Body of pancreas (tissue), 4 donors: ENCODE data around the gene ESCO1. TPM values are rescaled to one million over a fixed set of nuclear protein-coding genes. Genes with fewer than 3 reads are reported as not detected.

Experiments
- ATAC-seq: fragments of 150-250 bp; one replicate; pipeline ENCODE4 v1.9.1; 2016
- DNase-seq, 4 donors: peaks; one replicate each; pipeline ENCODE4 v3.0.0-alpha.2; 2019
- H3K27ac ChIP-seq, 4 donors: fragments of 200-600 bp; sonication (generic); 1 replicate in 3 of 4; 2 replicates in 1 of 4; pipeline versions ENCODE4 v1.5.1 to v1.6.1; 2016 to 2019; ENCODE audit warnings: mild to moderate bottlenecking in 1 of 4, mixed read lengths in 1 of 4, moderate library complexity in 1 of 4
- H3K27me3 ChIP-seq, 2 donors: fragments of 200-600 bp; sonication (generic); one replicate each; pipeline ENCODE4 v1.6.0; 2016; ENCODE audit warnings: mild to moderate bottlenecking in 1 of 2
- H3K36me3 ChIP-seq, 2 donors: fragments of 200-600 bp; sonication (generic); replicated peaks in 1 of 2; 2 replicates each; pipeline ENCODE4 v1.5.1; 2016; ENCODE audit warnings: low read depth in 2 of 2; ENCODE audit not compliant: insufficient read depth in 1 of 2
- H3K4me1 ChIP-seq: fragments of 200-600 bp; sonication (generic); one replicate; pipeline ENCODE4 v1.6.0; 2016
- H3K4me3 ChIP-seq, 2 donors: fragments of 200-600 bp; sonication (generic); 1 replicate in 1 of 2; 2 replicates in 1 of 2; pipeline ENCODE4 v1.5.1; 2016 to 2019
- H3K9me3 ChIP-seq, 3 donors: fragments of 200-600 bp; sonication (generic); 1 replicate in 2 of 3; 2 replicates in 1 of 3; pipeline ENCODE4 v1.5.1; 2016
- POLR2A ChIP-seq, 3 donors: fragments of 450-650 bp; IDR thresholded peaks; one replicate each; pipeline ENCODE4 v1.6.1; 2016; ENCODE audit warnings: antibody characterized with exemption in 3 of 3, mild to moderate bottlenecking in 2 of 3
- WGBS, 2 donors: methylation state at CpG; one replicate each; pipeline ENCODE4 v1.1.5; 2017; 5-methylcytosine and 5-hydroxymethylcytosine counted together
- intact Hi-C: fragments of 100-400 bp; cut with DNase I; formaldehyde crosslinking; loops from one replicate; pipeline ENCODE4 v1.15.1; 2023
- total RNA-seq, 2 donors: library from RNA; depleted of rRNA; stranded (reverse); fragments of >200 nt; gene quantifications; one replicate each; pipeline ENCODE4 v1.1.0, GENCODE V29; 2016
- TF ChIP-seq, protein P1 (sequence below), 7 experiments: fragments of 450-650 bp in 4 of 7; fragments of 200-600 bp in 3 of 7; sonication (generic) in 3 of 7; IDR thresholded peaks; one replicate each; pipeline ENCODE4 v1.5.1; 2016 to 2019; ENCODE audit warnings: antibody characterized with exemption in 7 of 7

Gene ESCO1
- total RNA-seq, 2 donors from 2014 or later, result 12.7 to 27.7 TPM

DNA sequence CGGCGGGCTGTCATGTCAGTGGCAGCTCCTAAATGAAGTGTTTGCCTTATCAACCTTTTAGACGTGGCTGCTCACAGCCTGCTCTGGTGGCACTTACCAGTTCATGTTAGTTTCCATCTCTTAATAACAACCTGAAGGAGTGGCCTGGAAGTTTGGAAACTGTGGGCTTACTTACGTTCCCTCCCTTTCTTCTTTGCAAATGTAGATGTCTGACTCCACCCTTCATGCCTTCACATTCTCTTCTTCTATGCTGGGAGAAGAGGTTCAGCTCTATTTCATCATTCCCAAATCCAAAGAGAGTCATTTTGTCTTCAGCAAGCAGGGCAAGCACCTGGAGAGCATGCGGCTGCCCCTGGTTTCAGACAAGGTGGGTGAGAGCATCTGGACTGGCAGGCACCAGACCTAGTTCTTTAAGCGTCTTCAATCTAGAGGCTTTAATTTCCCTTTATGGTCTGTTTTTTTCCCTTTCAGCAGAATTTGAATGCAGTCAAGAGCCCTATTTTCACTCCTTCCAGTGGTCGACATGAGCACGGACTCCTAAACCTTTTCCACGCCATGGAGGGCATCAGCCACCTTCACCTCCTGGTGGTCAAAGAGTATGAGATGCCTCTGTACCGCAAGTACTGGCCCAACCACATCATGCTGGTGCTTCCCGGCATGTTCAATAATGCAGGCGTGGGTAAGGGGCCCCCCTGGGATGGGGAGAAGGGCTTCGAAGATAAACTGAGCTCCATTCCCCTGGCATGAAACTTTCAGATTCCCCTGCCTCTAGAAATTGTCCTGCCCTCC is 92.4 kb downstream of the ESCO1 start:
- Histone ChIP-seq H3K27ac (no peak overlapping the region), H3K4me1 (no peaks in the 10 kb centered on the region), H3K9me3 (no peaks in the 10 kb centered on the region), H3K27me3 (no peaks in the 10 kb centered on the region), H3K36me3 (no peaks in the 10 kb centered on the region), H3K4me3 (no peak overlapping the region)
- TF ChIP-seq, protein P1, sequence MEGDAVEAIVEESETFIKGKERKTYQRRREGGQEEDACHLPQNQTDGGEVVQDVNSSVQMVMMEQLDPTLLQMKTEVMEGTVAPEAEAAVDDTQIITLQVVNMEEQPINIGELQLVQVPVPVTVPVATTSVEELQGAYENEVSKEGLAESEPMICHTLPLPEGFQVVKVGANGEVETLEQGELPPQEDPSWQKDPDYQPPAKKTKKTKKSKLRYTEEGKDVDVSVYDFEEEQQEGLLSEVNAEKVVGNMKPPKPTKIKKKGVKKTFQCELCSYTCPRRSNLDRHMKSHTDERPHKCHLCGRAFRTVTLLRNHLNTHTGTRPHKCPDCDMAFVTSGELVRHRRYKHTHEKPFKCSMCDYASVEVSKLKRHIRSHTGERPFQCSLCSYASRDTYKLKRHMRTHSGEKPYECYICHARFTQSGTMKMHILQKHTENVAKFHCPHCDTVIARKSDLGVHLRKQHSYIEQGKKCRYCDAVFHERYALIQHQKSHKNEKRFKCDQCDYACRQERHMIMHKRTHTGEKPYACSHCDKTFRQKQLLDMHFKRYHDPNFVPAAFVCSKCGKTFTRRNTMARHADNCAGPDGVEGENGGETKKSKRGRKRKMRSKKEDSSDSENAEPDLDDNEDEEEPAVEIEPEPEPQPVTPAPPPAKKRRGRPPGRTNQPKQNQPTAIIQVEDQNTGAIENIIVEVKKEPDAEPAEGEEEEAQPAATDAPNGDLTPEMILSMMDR (IDR thresholded peaks at IDR 0.05), result no peak
- TF ChIP-seq POLR2A (IDR thresholded peaks at IDR 0.05), result no peak
- 81% methylated on average over 13 of the region's 13 CpGs for WGBS, 2 donors
- DNase-seq, result no peak
- ATAC-seq, result no peak
- intact Hi-C loops, result no loop called here

DNA sequence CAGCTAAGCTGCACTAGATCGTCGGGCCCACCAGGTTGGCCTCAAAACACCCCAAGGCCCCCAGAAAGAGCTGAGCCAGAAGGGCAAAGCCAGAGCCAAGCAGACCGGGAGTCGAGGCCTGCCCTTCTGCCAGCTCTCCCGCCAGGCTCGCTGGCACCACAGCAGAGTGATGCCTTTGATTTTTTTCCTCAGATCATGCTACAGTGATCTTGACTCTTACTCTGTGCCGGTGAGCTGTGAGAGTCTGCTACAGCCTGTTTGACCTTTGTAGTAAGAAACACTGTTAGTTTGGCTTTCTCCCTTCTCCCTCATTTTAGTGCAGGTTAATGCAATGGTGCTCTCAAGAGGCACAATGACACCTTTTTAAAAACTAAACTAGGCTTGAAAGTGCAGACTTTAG is 97.8 kb downstream of the ESCO1 start:
- TF ChIP-seq, protein P1 (IDR thresholded peaks at IDR 0.05), result no peak
- TF ChIP-seq POLR2A (IDR thresholded peaks at IDR 0.05), result no peak
- Histone ChIP-seq H3K4me3 (no peak overlapping the region), H3K4me1 (no peaks in the 10 kb centered on the region), H3K27ac (no peak overlapping the region), H3K27me3 (no peaks in the 10 kb centered on the region), H3K9me3 (no peaks in the 10 kb centered on the region), H3K36me3 (no peaks in the 10 kb centered on the region)
- intact Hi-C loops, result no loop called here
- ATAC-seq (no peak), DNase-seq (no peak)
- 76 to 82% methylated on average over 7 of the region's 7 CpGs for WGBS, 2 donors

DNA sequence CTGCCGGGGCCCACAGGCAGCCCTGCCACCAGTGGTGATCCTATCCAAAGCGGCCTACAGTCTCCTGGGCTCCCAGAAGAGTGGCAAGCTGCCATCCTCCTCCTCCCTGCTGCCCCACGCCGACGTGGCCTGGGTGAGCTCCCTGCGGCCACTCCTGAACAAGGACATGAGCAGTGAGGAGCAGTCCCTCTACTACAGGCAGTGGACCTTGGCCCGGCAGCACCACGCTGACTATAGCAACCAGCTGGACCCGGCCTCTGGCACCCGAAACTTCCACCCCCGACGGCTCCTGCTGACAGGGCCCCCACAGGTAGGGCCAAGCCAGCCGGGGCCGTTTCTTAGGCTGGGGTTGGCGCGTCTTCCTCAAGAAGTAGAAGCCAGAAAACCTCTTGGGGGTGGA is 100.5 kb downstream of the ESCO1 start:
- intact Hi-C loops, result no loop called here
- Histone ChIP-seq H3K4me3 (no peak overlapping the region), H3K9me3 (no peaks in the 10 kb centered on the region), H3K27me3 (no peaks in the 10 kb centered on the region), H3K27ac (no peak overlapping the region), H3K4me1 (no peaks in the 10 kb centered on the region), H3K36me3 (no peaks in the 10 kb centered on the region)
- TF ChIP-seq, protein P1 (IDR thresholded peaks at IDR 0.05), result no peak
- TF ChIP-seq POLR2A (IDR thresholded peaks at IDR 0.05), result no peak
- ATAC-seq (no peak), DNase-seq (no peak)
- 77 to 79% methylated on average over 14 to 16 of the region's 16 CpGs for WGBS, 2 donors

DNA sequence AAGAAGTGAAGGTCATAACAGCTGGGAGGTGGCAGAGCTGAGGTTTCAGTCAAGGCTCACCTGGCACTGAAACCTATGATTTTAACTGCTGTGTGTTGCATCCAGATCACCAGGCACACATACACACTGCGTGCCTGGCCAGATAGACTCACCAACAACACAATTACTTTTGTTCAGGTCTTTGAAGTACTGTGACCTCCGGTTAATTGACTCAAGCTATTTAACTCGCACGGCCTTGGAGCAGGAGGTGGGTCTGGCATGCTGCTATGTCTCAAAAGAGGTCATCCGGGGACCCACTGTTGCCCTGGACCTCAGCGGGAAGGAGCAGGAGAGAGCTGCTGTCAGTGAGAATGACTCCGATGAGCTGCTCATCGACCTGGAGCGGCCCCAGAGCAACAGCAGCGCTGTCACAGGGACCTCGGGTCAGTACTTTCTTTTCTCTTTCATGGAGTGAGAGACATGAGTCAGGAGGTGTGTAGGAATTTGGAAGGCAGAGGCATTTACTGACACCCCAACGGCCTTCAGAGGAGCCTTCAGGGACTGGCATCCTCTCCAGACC is 104.1 kb downstream of the ESCO1 start:
- no peak for TF ChIP-seq POLR2A (IDR thresholded peaks at IDR 0.05)
- TF ChIP-seq, protein P1 (IDR thresholded peaks at IDR 0.05), result no peak
- no peaks in the 10 kb centered on the region for H3K27me3 ChIP-seq
- H3K27ac ChIP-seq, result no peak overlapping the region
- intact Hi-C loops, result no loop called here
- DNase-seq (no peak), ATAC-seq (no peak)
- H3K36me3 ChIP-seq, result no peaks in the 10 kb centered on the region
- WGBS, 2 donors, result 38 to 56% methylated on average over 12 of the region's 12 CpGs
- no peaks in the 10 kb centered on the region for H3K9me3 ChIP-seq
- no peak overlapping the region for H3K4me3 ChIP-seq
- no peaks in the 10 kb centered on the region for H3K4me1 ChIP-seq

DNA sequence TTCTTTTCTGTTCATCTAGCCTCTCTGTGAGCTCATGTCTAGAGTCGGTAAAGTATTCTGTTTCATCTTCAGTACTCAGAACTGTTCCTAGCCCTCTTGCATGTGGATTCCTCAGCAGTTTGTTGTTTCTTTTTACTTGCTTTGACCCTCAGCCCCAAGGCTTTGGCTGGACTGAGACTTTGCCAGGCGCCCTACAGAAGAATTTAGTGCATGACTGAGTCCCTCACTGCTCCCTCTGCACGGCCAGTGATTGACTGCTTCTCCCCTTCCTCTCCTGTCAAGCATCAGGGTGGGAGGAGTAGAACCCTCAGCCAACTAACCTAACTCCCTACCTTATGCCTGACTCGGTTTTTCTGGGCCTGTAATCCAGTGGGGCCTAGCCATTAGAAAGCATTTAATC is 109.8 kb downstream of the ESCO1 start:
- Histone ChIP-seq H3K9me3 (no peaks in the 10 kb centered on the region), H3K27ac (no peak overlapping the region), H3K4me1 (no peaks in the 10 kb centered on the region), H3K4me3 (no peak overlapping the region), H3K36me3 (no peaks in the 10 kb centered on the region), H3K27me3 (no peaks in the 10 kb centered on the region)
- ATAC-seq (no peak), DNase-seq (no peak)
- 58 to 71% methylated on average over 4 of the region's 4 CpGs for WGBS, 2 donors
- intact Hi-C loops, result no loop called here
- TF ChIP-seq, protein P1 (IDR thresholded peaks at IDR 0.05), result no peak
